ENCODE measurements around the gene BOLA1.
A peak's percentile ranks its signal among the peaks of the same experiment; 100 is the strongest.
"Not testable (repeated sequence)": the region's sequence is repeated elsewhere in the genome, so short reads cannot be mapped to it uniquely, and the experiment has no call there.

The BOLA1 gene

GRCh38 chr1:149936170-149936991, 37.0 kb downstream of the BOLA1 start, which contains the start of gene MTMR11:
TSS of gene MTMR11 (minus strand) at chr1:149936879. CDS start at chr1:149936647, 232 bp downstream.
- ATAC-seq: no peak
- Mint-ChIP-seq H3K4me1 (peaks cover 40% of the 10 kb centered on the region), H3K9me3 (no peaks in the 10 kb centered on the region), H3K27ac (peak within 1 kb of the TSS in 1 of 2 donors; percentile 85), H3K4me3 (peak within 1 kb of the TSS; percentile 55 to 65), H3K27me3 (no peaks in the 10 kb centered on the region)
- DNase-seq: no peak

- Mint-ChIP-seq H3K27me3 (no peaks in the 10 kb centered on the region), H3K4me3 (peak overlapping the region; percentile 55 to 65), H3K27ac (peak overlapping the region in 1 of 2 donors; percentile 85), H3K4me1 (peaks cover 35% of the 10 kb centered on the region), H3K9me3 (no peaks in the 10 kb centered on the region)
- DNase-seq (no peak), ATAC-seq (peak; percentile 31)
Measured at GRCh38 chr1:149936992-149937705, 37.8 kb downstream of the BOLA1 start.

GRCh38 chr1:149937759-149938158, 38.4 kb downstream of the BOLA1 start:
- H3K27me3 Mint-ChIP-seq: no peaks in the 10 kb centered on the region
- ATAC-seq (peak; percentile 69), DNase-seq (no peak)
- peak overlapping the region; percentile 55 to 65 for H3K4me3 Mint-ChIP-seq
- peak overlapping the region in 1 of 2 donors; percentile 85 for H3K27ac Mint-ChIP-seq
- H3K4me1 Mint-ChIP-seq: peaks cover 35% of the 10 kb centered on the region
- no peaks in the 10 kb centered on the region for H3K9me3 Mint-ChIP-seq

- H3K27me3 Mint-ChIP-seq, ATAC-seq, DNase-seq, H3K9me3 Mint-ChIP-seq: not testable (repeated sequence)
- H3K27ac Mint-ChIP-seq: peak overlapping the region in 1 of 2 donors; percentile 29
- H3K4me1 Mint-ChIP-seq: peaks cover 42% of the 10 kb centered on the region
- H3K4me3 Mint-ChIP-seq: peak overlapping the region; percentile 53 to 62
Measured at GRCh38 chr1:149938668-149939003, 39.3 kb downstream of the BOLA1 start.

DNA sequence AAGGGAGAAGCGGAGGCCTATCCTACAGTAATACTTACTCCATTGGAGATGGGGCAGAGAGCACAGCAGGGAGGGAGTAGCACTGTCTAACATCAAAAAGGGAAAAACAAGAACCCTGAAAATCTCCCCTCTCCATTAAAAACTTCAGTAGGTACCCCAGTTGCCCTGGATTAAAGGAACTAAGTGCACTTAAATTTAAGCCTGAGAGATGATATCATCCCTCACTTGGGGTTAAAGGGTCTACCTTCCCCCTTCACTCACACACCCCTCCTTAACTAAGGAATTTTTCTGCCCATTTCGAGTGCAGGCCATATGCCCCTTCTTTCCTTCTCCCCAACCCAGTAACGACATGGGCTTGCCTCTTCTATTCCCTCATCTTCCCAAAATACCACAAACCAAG, 41.1 kb downstream of the BOLA1 start:
- H3K4me3 Mint-ChIP-seq: no peak overlapping the region
- peaks cover 53% of the 10 kb centered on the region for H3K4me1 Mint-ChIP-seq
- H3K27me3 Mint-ChIP-seq: no peaks in the 10 kb centered on the region
- ATAC-seq: no peak
- DNase-seq: no peak
- no peaks in the 10 kb centered on the region for H3K9me3 Mint-ChIP-seq
- peak overlapping the region in 1 of 2 donors; percentile 5 for H3K27ac Mint-ChIP-seq

DNA sequence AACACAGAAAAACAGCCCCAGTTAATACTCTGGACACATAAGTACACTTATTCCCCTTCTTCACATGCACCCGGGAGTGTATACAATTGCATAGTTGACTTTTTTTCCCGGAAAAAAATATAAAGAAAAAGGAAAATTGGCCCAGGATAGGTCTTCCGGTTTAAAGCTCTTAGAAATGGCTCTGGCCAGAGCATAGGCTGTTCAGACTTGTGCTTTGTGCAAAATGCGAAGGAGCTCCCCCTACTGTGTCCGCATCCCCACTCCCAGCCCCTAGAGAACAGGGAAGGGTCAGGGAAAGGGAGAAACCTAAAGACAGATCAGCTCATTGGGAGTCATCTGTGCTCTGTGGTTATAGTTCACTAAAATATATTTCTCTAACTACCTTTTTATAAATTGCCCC, 42.8 kb downstream of the BOLA1 start:
- Mint-ChIP-seq H3K4me3 (no peak overlapping the region), H3K9me3 (no peaks in the 10 kb centered on the region), H3K4me1 (peaks cover 44% of the 10 kb centered on the region), H3K27ac (no peak overlapping the region), H3K27me3 (no peaks in the 10 kb centered on the region)
- DNase-seq: no peak
- no peak for ATAC-seq

- DNase-seq: no peak
- no peak for ATAC-seq
- Mint-ChIP-seq H3K9me3 (no peaks in the 10 kb centered on the region), H3K27me3 (no peaks in the 10 kb centered on the region), H3K4me3 (no peak overlapping the region), H3K4me1 (peaks cover 37% of the 10 kb centered on the region), H3K27ac (no peak overlapping the region)
Measured at GRCh38 chr1:149942885-149943284, 43.5 kb downstream of the BOLA1 start.

DNA sequence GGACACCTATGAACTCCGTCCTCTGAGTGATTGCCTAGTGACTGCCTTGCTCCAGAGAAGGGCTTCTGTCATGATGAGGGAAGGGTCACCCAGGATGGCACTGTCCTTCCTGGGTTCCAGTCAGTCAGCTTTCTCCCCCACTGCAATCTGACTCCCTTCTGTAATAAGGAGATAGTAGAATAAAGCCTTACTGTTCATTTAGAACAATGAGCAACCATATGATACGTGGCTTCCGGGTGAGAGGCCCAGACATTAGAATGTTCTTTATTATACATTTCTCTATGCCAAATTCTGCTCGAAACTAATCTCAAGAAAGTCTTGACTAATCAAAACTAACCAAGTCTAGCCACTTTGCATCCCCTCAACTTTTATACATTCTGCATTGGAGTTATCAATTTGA, 45.8 kb downstream of the BOLA1 start:
- Mint-ChIP-seq H3K4me1 (peaks cover 18% of the 10 kb centered on the region), H3K27me3 (no peaks in the 10 kb centered on the region), H3K27ac (no peak overlapping the region), H3K9me3 (no peaks in the 10 kb centered on the region), H3K4me3 (no peak overlapping the region)
- no peak for DNase-seq
- no peak for ATAC-seq

GRCh38 chr1:149949911-149950310, 50.5 kb downstream of the BOLA1 start:
- Mint-ChIP-seq H3K27me3 (no peaks in the 10 kb centered on the region), H3K9me3 (peaks cover 0 to 4% of the 10 kb centered on the region in 2 donors), H3K4me1 (no peaks in the 10 kb centered on the region), H3K27ac (peak overlapping the region in 1 of 2 donors; percentile 61), H3K4me3 (no peak overlapping the region)
- ATAC-seq (no peak), DNase-seq (no peak)

All from stimulated activated naive CD8-positive, alpha-beta T cell treated with anti-CD3 and anti-CD28 coated beads, Interleukin-15, amount 100 ng/mL, for 72 hours (primary cell).